Activated T-cell treated with anti-CD3 and anti-CD28 coated beads, Interleukin-2, amount 50 U/mL, for 4 hours (primary cell): ENCODE measurements around the gene TRIM25. TPM values are rescaled to one million over a fixed set of nuclear protein-coding genes. Genes with fewer than 3 reads are reported as not detected.

Experiments used
- ATAC-seq, 2 donors: fragments of 200-7000 bp; cut with Tn5 transposase; one replicate each; pipeline ENCODE4 v1.10.0; 2021
- DNase-seq: peaks from one replicate; pipeline ENCODE4 v3.0.0-alpha.2; 2020
- H3K27me3 Mint-ChIP-seq: one replicate; pipeline ENCODE4 v1.8.0; 2021; ENCODE audit warnings: low read depth, mixed read lengths
- H3K36me3 Mint-ChIP-seq: one replicate; pipeline ENCODE4 v1.8.0; 2022; ENCODE audit warnings: mixed read lengths; ENCODE audit not compliant: insufficient read depth
- H3K4me1 Mint-ChIP-seq: one replicate; pipeline ENCODE4 v1.8.0; 2021; ENCODE audit warnings: low read depth, mixed read lengths
- H3K4me3 Mint-ChIP-seq: one replicate; pipeline ENCODE4 v1.8.0; 2021; ENCODE audit warnings: mild to moderate bottlenecking, moderate library complexity, mixed read lengths
- H3K9me3 Mint-ChIP-seq: one replicate; pipeline ENCODE4 v1.8.0; 2021; ENCODE audit warnings: mixed read lengths
- total RNA-seq, 3 donors: library from RNA; stranded (reverse); gene quantifications; one replicate each; pipeline ENCODE4 v1.2.1, GENCODE V29; 2021

The TRIM25 gene
- total RNA-seq, 3 donors from 2014 or later, result 52.4 to 66.7 (median 61.2) TPM

DNA sequence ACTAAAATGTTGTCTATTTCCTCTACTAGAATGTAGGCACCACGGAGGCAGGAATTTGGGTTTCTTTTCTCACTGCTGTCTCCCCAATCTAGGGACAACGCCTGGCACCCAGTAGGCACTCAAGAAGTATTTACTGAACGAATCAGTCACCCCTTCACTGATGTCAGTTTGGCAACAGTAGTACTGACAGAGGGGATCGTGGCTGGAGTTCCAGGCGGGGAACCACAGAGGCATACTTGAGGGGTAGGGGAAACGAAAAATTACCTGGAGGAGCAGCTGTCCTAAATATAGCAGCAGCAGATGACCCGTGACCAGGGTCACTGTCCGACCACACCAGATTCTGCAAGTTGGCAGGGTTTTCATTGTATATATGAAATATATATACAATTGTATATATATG is 33.3 kb downstream of the TRIM25 start:
- ATAC-seq (no peak), DNase-seq (no peak)
- no peaks in the 10 kb centered on the region for H3K27me3 Mint-ChIP-seq
- H3K4me3 Mint-ChIP-seq, result no peak overlapping the region
- H3K9me3 Mint-ChIP-seq, result no peaks in the 10 kb centered on the region
- H3K36me3 Mint-ChIP-seq, result peaks cover 4% of the 10 kb centered on the region
- no peaks in the 10 kb centered on the region for H3K4me1 Mint-ChIP-seq

DNA sequence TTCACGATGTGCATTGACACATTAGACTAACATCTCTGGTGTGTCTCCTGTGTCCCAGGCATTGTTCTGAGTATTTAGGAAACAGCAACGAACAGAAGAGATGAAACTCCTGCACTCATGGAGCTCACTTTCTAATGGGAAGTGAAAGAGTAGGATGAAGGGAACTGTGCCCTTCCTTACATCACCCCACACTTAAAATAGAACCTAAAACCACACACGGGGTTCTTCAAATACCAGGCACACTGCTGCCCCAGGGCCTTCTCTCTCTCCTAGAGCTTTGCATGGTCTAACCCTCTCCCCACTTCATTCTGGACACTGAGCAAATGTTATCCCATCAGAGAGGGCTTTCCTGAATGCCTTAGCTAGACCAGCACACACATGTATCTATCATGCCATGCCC is 33.7 kb downstream of the TRIM25 start:
- Mint-ChIP-seq H3K36me3 (peaks cover 3% of the 10 kb centered on the region), H3K9me3 (no peaks in the 10 kb centered on the region), H3K4me3 (no peak overlapping the region), H3K27me3 (no peaks in the 10 kb centered on the region), H3K4me1 (no peaks in the 10 kb centered on the region)
- no peak for DNase-seq
- ATAC-seq, result no peak

DNA sequence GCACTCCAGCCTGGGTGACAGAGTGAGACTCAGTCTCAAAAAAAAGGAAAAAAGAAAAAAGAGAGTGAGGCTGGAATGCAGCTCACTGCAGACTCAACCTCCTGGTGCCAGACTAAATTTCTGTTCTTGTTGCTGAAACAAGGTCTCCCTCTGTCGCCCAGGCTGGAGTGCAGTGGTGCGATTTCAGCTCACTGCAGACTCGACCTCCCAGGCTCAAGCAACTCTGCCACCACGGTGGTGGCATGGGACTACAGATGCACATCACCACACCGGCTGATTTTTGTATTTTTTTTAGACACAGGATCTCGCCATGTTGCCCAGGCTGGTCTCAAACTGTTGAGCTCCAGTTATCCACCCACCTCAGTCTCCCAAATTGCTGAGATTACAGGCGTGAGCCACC is 34.6 kb downstream of the TRIM25 start:
- peaks cover 3% of the 10 kb centered on the region for H3K36me3 Mint-ChIP-seq
- H3K27me3 Mint-ChIP-seq, result no peaks in the 10 kb centered on the region
- DNase-seq (no peak), ATAC-seq (no peak)
- H3K4me1 Mint-ChIP-seq, result no peaks in the 10 kb centered on the region
- no peaks in the 10 kb centered on the region for H3K9me3 Mint-ChIP-seq
- H3K4me3 Mint-ChIP-seq, result no peak overlapping the region

DNA sequence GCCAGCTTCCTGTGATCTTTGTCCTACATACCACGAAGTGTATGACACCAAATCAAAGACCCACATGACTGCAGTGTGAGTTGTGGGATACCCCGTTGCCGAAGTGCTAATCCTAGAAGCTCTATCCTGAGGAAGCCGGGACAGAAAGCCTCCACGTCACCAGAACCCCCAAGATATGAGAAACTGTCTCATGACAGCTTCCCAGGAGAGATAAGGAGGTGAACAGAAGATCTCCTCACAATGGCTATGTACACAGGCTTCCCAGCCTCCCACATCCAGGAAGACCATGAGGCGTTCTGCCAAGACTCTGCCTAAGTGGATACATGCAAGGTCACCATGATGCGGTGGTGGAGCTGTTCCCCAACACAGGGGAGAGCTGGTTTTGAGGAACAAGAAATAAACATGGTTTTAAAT is 37.1 kb downstream of the TRIM25 start:
- ATAC-seq, result no peak
- H3K36me3 Mint-ChIP-seq, result peaks cover 1% of the 10 kb centered on the region
- H3K4me1 Mint-ChIP-seq, result no peaks in the 10 kb centered on the region
- H3K4me3 Mint-ChIP-seq, result no peak overlapping the region
- H3K9me3 Mint-ChIP-seq, result no peaks in the 10 kb centered on the region
- no peaks in the 10 kb centered on the region for H3K27me3 Mint-ChIP-seq
- no peak for DNase-seq

DNA sequence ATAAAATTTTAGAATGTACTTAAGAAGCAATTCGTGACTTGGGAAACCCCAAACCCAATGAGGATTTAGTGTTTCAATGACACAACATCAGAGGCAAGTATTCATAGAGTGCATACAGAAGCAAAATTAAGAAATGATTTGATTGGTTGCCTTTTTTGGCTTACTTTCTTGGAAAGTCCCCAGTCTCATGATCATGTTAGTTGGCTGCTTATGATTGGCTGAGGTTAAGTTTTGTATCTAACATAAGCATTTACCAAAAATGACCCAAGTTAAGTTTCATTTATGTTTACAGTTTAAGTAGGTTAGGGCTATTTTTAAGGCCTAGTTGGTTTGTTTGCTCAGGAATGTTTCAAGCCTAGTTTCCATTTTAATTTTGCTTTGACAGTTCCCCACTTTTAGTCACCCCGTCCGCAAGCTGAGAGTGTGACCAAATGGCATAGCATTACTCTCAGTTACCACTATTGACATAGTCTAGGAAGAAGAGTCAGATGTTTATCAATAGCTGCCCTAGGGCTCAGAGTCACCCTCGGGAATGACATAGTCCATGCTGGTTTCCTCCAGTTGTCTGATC is 43.7 kb downstream of the TRIM25 start:
- peaks cover 3% of the 10 kb centered on the region for H3K36me3 Mint-ChIP-seq
- H3K27me3 Mint-ChIP-seq, result no peaks in the 10 kb centered on the region
- ATAC-seq (peak; percentile 74 to 87), DNase-seq (no peak)
- H3K4me3 Mint-ChIP-seq, result no peak overlapping the region
- no peaks in the 10 kb centered on the region for H3K9me3 Mint-ChIP-seq
- peaks cover 6% of the 10 kb centered on the region for H3K4me1 Mint-ChIP-seq

GRCh38 chr17:56868716-56869115 is 45.1 kb downstream of the TRIM25 start:
- Mint-ChIP-seq H3K9me3 (no peaks in the 10 kb centered on the region), H3K4me1 (peaks cover 6% of the 10 kb centered on the region), H3K4me3 (no peak overlapping the region), H3K27me3 (no peaks in the 10 kb centered on the region), H3K36me3 (peaks cover 8% of the 10 kb centered on the region)
- no peak for DNase-seq
- no peak for ATAC-seq

DNA sequence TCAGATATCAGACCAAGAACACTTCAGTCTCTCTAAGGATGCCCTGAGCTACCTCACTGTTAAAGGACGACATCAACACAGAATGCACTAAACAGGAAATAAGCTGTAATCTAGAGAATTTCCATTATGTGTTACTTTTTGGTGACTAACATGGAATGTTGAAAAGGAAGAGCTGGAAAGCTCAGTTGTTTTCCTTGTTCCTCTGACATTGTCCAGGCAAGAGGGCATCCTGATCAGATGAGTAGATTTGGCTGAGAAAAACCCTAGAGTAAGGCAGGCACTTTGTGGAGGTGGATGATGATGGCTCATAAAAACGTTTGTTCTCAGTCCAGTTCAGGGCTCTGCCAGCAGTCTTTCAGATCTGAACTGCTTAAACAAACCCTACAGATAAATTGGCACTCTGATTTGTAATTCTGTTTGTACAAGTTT is 45.9 kb downstream of the TRIM25 start:
- Mint-ChIP-seq H3K9me3 (no peaks in the 10 kb centered on the region), H3K36me3 (peaks cover 10% of the 10 kb centered on the region), H3K4me1 (peaks cover 6% of the 10 kb centered on the region), H3K27me3 (no peaks in the 10 kb centered on the region), H3K4me3 (no peak overlapping the region)
- DNase-seq (no peak), ATAC-seq (no peak)

- H3K36me3 Mint-ChIP-seq, result peaks cover 22% of the 10 kb centered on the region
- DNase-seq, result no peak
- no peak overlapping the region for H3K4me3 Mint-ChIP-seq
- H3K9me3 Mint-ChIP-seq, result no peaks in the 10 kb centered on the region
- no peak for ATAC-seq
- H3K27me3 Mint-ChIP-seq, result no peaks in the 10 kb centered on the region
- peaks cover 6% of the 10 kb centered on the region for H3K4me1 Mint-ChIP-seq
Observed at GRCh38 chr17:56866496-56866895, 47.4 kb downstream of the TRIM25 start.

- H3K4me1 Mint-ChIP-seq, result peaks cover 6% of the 10 kb centered on the region
- DNase-seq, result no peak
- H3K4me3 Mint-ChIP-seq, result no peak overlapping the region
- H3K27me3 Mint-ChIP-seq, result no peaks in the 10 kb centered on the region
- peaks cover 25% of the 10 kb centered on the region for H3K36me3 Mint-ChIP-seq
- ATAC-seq, result no peak
- no peaks in the 10 kb centered on the region for H3K9me3 Mint-ChIP-seq
Observed at GRCh38 chr17:56866076-56866475, 47.8 kb downstream of the TRIM25 start.

GRCh38 chr17:56863974-56864373 is 49.9 kb downstream of the TRIM25 start:
- H3K9me3 Mint-ChIP-seq, result no peaks in the 10 kb centered on the region
- H3K4me1 Mint-ChIP-seq, result no peaks in the 10 kb centered on the region
- DNase-seq, result no peak
- H3K27me3 Mint-ChIP-seq, result no peaks in the 10 kb centered on the region
- no peak for ATAC-seq
- no peak overlapping the region for H3K4me3 Mint-ChIP-seq
- peaks cover 36% of the 10 kb centered on the region for H3K36me3 Mint-ChIP-seq

GRCh38 chr17:56861899-56862298 is 52.0 kb downstream of the TRIM25 start:
- H3K4me3 Mint-ChIP-seq, result no peak overlapping the region
- ATAC-seq, result no peak
- H3K9me3 Mint-ChIP-seq, result no peaks in the 10 kb centered on the region
- no peaks in the 10 kb centered on the region for H3K27me3 Mint-ChIP-seq
- H3K4me1 Mint-ChIP-seq, result no peaks in the 10 kb centered on the region
- H3K36me3 Mint-ChIP-seq, result peaks cover 40% of the 10 kb centered on the region
- DNase-seq, result no peak

- H3K4me1 Mint-ChIP-seq, result no peaks in the 10 kb centered on the region
- peaks cover 32% of the 10 kb centered on the region for H3K36me3 Mint-ChIP-seq
- no peak overlapping the region for H3K4me3 Mint-ChIP-seq
- ATAC-seq (no peak), DNase-seq (no peak)
- H3K9me3 Mint-ChIP-seq, result no peaks in the 10 kb centered on the region
- no peaks in the 10 kb centered on the region for H3K27me3 Mint-ChIP-seq
Observed at GRCh38 chr17:56851008-56851407, 62.8 kb downstream of the TRIM25 start.

DNA sequence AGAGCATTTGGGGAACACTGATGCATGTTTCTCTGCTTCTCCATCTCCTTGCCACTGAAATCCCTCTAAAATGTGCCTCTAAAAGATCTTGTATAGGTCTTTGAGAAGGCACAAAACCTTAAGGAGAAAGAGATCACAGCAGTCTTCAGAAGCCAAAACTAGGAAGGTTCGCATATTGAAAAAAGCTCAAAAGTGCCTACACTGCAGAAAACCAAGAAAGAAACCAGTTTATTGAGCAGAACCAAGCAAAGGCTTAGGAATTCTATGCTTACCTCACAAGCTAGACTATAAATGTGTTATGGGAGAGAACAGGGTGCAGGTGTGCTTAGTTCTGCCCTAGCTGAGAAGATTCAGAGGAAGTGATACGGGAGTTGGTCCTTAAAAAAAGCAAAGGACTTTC is 63.3 kb downstream of the TRIM25 start:
- Mint-ChIP-seq H3K36me3 (peaks cover 33% of the 10 kb centered on the region), H3K9me3 (no peaks in the 10 kb centered on the region)
- ATAC-seq, result no peak

DNA sequence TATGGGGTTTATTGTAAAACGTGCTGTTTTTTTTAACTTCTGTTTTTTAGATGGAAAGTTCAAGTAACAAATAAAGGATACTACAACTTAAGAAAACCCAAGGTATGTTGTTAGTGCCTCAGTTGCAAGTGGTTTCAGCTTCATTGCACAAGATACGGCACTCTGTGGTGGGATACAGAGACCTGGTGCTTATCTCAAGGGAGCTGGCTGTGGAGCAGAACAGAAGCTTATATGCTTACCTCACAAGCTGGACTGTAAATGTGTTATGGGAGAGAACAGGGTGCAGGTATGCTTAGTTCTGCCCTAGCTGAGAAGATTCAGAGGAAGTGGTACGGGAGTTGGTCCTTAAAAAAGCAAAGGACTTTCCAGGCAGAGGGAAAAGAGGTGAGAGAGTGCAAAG is 64.7 kb downstream of the TRIM25 start:
- DNase-seq (no peak), ATAC-seq (no peak)
- Mint-ChIP-seq H3K4me1 (no peaks in the 10 kb centered on the region), H3K4me3 (no peak overlapping the region), H3K27me3 (no peaks in the 10 kb centered on the region), H3K36me3 (peaks cover 32% of the 10 kb centered on the region), H3K9me3 (no peaks in the 10 kb centered on the region)

More for the DNA sequence above, 63.3 kb downstream of the TRIM25 start:
- H3K27me3 Mint-ChIP-seq, result no peaks in the 10 kb centered on the region
- no peak overlapping the region for H3K4me3 Mint-ChIP-seq
- no peak for DNase-seq
- H3K4me1 Mint-ChIP-seq, result no peaks in the 10 kb centered on the region

DNA sequence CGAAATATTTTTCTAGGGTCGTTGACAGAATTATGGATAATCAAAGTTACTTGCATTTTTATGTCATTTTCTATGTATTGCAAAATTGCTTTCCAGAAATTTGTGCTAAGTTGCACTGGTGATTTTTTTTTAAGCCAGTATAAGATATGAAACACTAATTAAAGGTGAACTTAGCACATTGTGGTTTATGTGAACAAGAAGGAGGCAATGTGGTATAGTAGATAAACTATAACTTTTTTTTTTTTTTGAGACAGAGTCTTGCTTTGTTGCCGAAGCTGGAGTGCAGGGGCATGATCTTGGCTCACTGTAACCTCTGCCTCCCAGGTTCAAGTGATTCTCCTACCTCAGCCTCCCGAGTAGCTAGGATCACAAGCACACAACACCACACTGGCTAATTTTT is 66.7 kb downstream of the TRIM25 start:
- ATAC-seq, result no peak
- H3K36me3 Mint-ChIP-seq, result peaks cover 30% of the 10 kb centered on the region

DNA sequence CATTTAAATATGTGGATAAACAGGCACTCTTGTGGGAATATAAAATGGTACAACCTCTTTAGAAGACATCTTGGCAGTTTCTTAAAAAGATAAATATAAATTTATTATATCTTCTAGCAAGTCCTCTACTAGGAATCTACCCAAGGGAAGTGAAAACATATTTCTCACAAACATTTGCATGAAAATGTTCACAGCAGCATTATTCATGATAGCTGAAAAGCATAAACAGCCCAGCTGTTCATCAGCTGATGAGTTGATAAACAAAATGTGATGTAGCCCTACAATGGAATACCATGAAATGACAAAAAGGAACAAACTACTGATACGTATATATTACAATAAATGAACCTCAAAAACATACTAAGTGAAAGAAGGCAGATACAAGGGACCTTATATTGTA is 67.9 kb downstream of the TRIM25 start:
- Mint-ChIP-seq H3K4me3 (no peak overlapping the region), H3K36me3 (peaks cover 30% of the 10 kb centered on the region), H3K27me3 (no peaks in the 10 kb centered on the region), H3K4me1 (no peaks in the 10 kb centered on the region), H3K9me3 (no peaks in the 10 kb centered on the region)
- no peak for ATAC-seq
- no peak for DNase-seq

More for the DNA sequence above, 66.7 kb downstream of the TRIM25 start:
- no peak for DNase-seq
- no peak overlapping the region for H3K4me3 Mint-ChIP-seq
- H3K27me3 Mint-ChIP-seq, result no peaks in the 10 kb centered on the region
- H3K9me3 Mint-ChIP-seq, result no peaks in the 10 kb centered on the region
- H3K4me1 Mint-ChIP-seq, result no peaks in the 10 kb centered on the region
